GM18951 (cell line): ENCODE data around the gene SLC27A4.
"Not testable (repeated sequence)": the region's sequence is repeated elsewhere in the genome, so short reads cannot be mapped to it uniquely, and the experiment has no call there.

Experiments
- POLR2A ChIP-seq: IDR thresholded peaks from 4 replicates; pipeline ENCODE4 v1.6.1; 2011; ENCODE audit warnings: mild to moderate bottlenecking; ENCODE audit not compliant: insufficient read length, insufficient read depth; ENCODE audit errors: extremely low read depth
- in situ Hi-C: fragments of 300-500 bp; cut with MboI; formaldehyde crosslinking; loops from one replicate; pipeline ENCODE4 v1.12.0; 2022; ENCODE audit warnings: low sequenced_read_pairs, mixed read lengths, inconsistent platforms; ENCODE audit not compliant: unreplicated experiment

The SLC27A4 gene

DNA sequence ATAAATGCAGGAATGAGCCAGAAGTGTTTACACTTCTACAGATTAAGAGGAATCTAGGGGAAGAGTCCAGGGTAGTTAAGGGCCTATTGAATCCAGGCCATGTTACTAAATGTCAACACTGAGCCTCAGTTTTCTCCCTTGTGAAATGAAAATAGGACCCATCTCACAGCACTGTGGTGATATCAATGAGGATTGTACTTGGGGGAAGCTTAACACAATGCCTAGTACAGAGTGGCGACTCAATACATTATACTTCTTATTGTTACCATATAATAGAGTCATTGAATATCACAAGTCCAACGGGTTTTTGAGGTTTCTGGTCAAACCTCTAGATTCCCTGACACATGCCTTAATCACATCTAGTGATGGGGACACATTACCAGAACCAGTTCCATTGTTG lies 22.7 kb upstream of the SLC27A4 start:
- in situ Hi-C loops, result no loop called here
- TF ChIP-seq POLR2A, result no peak

DNA sequence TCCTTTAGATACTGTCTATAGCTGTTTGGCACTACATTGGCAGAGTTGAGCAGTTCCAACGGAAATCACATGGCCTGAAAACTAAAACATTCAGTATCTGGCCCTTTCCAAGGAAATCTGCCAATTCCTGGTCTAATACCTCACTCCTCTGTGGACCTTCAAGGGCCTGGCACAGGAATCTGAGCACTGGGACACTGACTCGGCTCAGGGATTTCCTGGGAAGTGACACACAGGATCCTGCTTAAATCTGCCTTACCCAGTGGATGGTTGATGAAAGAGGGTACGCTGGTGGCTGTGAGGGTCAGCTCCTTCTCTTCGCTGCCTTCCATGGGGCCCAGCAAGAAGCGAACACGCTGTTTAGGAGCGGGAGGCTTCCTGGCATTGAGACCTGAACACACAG lies 19.0 kb upstream of the SLC27A4 start:
- in situ Hi-C loops, result no loop called here
- no peak for TF ChIP-seq POLR2A

DNA sequence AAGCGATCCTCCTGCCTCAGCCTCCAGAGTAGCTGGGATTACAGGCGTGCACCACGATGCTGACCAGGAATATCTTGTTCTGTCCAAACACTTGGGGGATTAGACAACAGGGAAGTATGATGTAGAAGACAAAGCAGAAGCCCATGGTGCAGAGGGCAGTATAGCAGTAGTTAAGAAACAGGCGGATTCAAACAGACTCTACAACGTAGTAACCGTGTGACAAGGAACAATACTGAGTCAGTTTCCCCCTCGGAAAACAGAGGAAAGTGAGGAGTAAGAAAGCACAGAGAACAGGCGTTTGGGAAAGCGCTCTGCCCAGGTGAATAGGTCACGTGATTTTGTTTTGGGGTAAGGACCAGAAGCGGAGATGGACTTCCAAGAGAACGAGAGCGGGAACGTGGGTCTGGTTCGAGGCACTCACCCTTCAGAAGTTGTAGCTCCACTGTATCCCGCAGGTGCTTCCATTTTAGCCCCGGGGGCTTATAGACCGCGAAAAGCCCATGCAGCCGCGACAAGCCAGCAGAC lies 18.4 kb upstream of the SLC27A4 start:
- in situ Hi-C loops, result no loop called here
- TF ChIP-seq POLR2A, result no peak

DNA sequence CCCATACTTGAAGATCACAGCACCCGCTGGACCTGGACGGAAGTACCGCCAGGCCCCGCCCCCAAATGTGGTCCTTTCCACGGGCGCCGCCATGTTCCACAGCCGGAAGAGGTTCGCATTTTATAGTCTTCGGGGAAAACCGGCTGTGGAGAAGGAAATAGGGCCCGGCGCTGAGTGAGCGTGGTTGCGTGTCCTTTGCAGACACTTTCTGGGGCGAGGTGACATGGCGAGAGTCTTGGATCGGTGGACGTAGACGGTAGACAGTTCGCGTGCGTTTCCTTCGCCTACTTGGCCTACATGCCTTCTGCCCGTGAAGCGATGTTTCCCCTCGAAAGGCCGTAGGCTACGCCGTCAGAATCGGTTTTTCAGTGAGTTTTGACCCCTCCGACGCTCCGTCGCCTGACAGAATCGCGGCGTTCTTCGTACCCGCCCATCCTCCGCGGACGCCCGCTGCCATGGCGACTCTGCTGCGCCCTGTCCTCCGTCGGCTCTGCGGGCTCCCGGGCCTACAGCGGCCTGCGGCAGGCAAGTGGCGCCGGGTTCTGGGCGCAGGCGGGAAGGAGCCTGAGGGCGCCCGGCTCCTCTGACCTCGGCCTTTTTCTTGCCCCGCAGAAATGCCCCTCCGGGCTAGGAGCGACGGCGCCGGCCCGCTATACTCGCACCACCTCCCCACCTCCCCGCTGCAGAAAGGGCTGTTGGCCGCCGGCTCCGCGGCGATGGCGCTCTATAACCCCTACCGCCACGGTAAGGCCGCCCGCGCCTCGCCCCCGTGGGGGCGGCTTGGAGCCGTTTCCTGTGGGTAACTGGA lies 17.7 kb upstream of the SLC27A4 start, which contains the start of the genes COQ4 and TRUB2:
COQ4 (plus strand) TSS at position 436 of the 808 bp plus-strand sequence; CDS start at position 456, 20 bp downstream.
TRUB2 (minus strand) TSS at position 44 of the 808 bp plus-strand sequence; CDS start at position 5, 39 bp downstream.
- in situ Hi-C loops, result no loop called here
- peak; percentile 83 for TF ChIP-seq POLR2A

DNA sequence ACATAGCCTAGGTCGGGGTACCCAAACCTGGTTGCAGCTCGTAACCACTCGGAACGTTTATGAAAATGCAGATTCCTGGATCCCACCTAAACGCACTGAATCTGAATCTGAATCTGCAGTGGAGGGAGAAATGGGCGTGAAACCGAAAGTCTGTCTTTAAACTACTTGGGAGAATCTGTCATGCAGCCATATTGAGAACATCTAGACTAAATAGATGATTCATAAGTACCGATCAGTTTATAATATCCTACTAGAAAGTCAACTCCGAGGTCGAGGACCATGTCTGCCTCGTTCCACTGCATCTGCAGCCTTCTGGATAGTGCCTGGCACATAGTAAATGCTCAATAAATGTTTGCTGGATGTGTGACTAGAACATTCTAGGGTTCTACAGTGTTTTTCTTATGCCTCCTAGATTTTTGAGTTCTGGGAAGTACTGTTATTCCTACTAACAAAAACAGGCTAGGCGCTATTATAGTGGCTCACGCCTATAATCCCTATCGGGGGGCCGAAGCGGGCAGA lies 17.1 kb upstream of the SLC27A4 start:
- in situ Hi-C loops, result no loop called here
- no peak for TF ChIP-seq POLR2A

DNA sequence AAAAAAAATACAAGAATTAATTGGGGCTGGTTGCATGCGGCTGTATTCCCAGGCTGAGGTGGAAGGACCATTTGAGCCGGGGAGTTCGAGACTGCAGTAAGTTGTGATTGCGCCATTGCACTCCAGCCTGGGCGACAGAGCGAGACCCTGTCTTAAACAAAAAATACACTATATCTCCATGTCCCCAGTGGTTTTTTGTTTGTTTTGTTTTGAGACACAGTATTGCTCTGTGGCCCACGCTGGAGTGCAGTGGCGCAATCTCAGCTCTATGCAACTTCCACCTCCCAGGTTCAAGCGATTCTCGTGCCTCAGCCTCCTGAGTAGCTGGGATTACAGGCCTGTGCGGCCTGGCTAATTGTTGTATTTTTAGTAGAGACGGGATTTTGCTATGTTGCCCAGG lies 16.5 kb upstream of the SLC27A4 start:
- in situ Hi-C loops, result no loop called here
- TF ChIP-seq POLR2A, result no peak

DNA sequence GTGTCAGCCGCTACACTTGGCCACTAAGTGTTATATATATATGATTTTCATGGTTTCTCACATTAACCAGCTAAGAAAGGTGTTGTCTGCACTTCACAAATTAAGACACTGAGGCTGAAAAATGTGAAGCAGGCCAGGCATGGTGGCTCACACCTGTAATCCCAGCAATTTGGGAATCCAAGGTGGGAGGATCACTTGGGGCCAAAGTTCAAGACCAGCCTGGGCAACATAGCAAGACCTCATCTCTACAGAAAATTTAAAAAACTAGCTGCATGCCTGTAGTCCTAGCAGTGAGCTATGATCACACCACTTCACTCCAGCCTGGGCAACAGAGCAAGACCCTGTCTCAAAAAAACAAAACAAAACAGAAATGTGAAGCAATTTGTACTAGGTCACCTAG lies 15.9 kb upstream of the SLC27A4 start:
- in situ Hi-C loops, result no loop called here
- no peak for TF ChIP-seq POLR2A

DNA sequence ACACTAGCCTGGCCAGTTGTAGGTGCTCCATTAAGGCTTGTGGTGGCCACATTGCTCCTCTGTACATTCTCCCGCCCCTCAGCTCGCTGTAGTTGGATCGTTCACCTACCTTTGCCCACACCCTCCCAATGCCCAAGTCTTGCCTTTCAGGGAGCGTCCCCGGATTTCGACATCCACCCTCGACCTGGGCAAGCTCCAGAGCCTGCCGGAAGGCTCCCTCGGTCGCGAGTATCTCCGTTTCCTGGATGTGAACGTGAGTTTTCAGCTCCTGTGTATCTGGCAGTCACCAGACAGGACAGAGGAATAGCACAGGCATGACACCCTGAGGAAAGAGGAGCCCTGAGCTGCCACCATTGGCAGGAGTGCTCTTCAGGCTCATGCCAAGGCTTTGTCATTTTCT lies 14.7 kb upstream of the SLC27A4 start:
- TF ChIP-seq POLR2A, result no peak
- in situ Hi-C loops, result no loop called here

DNA sequence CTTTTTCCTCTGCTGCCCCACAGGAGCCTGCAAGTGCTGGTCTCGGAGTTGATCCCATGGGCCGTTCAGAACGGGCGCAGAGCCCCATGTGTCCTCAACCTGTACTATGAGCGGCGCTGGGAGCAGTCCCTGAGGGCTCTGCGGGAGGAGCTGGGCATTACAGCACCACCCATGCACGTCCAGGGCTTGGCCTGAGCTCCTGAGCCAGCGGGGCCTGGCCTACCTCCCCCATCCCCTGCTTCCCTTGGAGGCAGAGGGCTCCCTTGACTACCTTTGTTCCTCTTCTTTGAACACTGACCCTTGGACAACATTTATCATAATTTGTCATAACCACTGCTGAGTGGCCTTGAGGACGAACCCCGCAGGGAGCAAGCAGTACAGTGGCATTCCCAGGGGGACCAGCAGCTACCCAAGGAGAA lies 6.9 kb upstream of the SLC27A4 start:
- TF ChIP-seq POLR2A, result no peak
- in situ Hi-C loops, result no loop called here

DNA sequence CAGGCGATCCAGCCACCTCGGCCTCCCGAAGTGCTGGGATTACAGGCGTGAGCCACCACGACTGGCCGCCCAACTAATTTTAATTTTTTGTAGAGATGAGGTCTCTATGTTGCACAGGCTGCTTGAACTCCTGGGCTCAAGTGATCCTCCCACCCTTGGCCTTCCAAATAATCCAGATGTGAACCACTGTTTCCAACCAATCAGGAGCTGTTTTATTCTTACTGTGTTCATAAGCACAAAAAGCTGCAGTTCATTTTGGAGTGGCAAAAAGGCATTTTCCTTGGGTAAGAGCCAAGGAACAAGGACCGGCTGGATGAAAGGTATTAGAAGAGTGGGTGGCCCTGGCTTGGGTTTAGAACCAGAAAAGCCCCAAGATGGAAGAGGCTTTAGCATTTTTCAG lies 5.2 kb upstream of the SLC27A4 start:
- TF ChIP-seq POLR2A, result no peak
- in situ Hi-C loops, result no loop called here

DNA sequence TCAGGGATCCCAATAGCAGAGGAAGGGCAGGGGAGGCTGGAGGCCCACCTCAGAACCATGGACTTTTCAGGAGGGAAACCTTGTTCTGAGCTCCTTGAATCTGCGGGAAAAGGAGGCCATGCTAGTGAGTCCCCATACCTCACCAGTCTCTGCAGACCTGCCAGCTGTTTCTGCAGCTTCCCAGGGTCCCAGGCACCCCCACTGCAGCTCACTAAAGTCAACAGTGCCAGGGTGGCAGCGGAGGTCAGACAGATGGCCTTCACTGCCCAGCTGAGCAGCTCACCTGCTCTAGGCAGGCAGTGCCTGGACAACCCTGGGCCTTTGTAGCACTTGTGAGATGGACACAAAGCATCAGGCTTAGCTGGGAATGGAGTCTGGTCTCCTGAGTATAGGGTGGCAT lies 4.4 kb upstream of the SLC27A4 start:
- in situ Hi-C loops, result no loop called here

DNA sequence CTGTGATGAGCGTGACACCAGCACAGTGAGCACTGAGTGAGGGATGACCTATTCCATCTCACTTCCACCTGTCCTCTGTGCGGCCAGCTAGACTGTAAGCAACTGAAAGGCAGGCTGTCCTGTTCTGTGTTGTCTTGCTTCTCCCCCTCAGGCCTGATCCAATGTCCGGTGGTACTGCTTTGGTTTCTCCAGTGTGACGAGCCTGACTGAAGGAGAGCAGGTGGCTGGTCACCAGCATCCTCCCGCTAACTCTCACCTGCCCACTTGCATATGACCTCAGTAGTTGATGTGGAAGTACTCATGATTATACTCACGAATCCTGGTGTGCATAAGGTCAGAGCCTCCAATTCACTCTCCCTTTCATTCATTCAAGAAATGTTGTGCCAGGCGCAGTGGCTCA lies 2.4 kb upstream of the SLC27A4 start:
- in situ Hi-C loops, result no loop called here
- TF ChIP-seq POLR2A, result no peak

More for the DNA sequence above, 4.4 kb upstream of the SLC27A4 start:
- no peak for TF ChIP-seq POLR2A

DNA sequence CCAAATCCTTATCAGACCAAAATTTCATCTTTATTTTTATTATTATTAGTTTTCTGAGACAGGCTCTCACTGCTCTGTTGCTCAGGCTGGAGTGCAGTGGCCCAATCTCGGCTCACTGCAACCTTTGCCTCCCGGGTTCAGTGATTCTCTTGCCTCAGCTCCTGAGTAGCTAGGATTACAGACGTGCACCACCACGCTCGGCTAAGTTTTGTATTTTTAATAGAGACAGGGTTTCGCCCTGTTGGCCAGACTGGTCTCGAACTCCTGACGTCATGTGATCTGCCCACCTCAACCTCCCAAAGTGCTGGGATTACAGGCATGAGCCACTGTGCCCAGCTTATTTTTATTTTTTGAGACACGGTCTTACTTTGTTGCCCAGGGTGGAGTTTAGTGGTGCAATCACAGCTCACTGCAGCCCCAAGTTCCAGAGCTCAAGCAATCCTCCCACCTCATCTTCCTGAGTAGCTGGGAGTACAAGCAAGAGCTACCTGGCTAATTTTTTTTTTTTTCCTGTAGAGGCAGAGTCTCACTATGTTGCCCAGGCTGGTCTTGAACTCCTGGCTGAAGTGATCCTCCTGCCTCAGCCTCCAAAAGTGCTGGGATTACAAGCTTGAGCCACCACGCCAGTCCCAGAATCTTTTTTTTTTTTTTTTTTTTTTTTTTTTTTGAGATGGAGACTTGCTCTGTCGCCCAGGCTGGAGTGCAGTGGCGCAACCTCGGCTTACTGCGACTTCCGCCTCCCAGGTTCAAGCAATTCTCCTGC lies 1.3 kb upstream of the SLC27A4 start:
- in situ Hi-C loops, result not testable (repeated sequence)

DNA sequence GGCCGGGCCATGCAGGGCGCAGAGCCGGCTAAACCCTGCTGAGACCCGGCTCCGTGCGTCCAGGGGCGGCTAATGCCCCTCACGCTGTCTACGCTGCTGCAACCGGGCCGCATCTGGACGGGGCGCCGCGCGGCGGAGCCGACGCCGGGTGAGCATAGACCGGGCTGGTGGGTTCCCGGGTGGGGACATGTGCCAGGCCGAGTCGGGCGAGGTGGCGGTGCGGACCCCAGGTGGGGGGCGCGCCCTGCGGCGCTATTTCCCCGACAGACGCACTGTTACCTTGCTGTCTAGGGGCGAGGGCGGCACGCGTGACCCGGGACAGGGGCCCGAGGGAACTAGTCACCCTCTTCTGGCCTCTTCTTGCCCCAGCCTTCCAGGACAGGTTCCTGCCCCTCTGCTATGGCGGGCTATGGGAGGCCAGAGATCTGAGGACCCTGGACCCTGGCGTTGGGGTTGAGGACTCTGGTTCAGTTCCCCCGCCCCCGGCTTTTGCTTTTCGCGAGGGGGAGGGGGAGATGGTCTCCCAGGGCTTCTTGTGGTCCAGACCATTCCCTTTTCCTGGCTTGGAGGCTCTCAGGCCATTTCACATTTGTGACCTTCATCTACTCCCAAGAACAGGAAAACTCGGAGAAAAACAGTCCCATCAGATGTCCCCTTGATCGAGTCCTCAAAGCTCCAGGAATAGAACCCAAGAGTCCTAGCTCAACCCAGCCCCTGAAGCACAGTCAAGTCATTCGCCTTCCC lies 536 bp downstream of the SLC27A4 start:
- in situ Hi-C loops, result no loop called here

More for the DNA sequence above, 536 bp downstream of the SLC27A4 start:
- TF ChIP-seq POLR2A, result no peak
